Measurements from ENCODE around the gene COL1A1.
A peak's percentile ranks its signal among the peaks of the same experiment; 100 is the strongest.

Gene COL1A1

GRCh38 chr17:50170662-50171370 lies 30.6 kb downstream of the COL1A1 start:
- no peak for DNase-seq

GRCh38 chr17:50169881-50170459 lies 31.5 kb downstream of the COL1A1 start:
- no peak for DNase-seq

DNA sequence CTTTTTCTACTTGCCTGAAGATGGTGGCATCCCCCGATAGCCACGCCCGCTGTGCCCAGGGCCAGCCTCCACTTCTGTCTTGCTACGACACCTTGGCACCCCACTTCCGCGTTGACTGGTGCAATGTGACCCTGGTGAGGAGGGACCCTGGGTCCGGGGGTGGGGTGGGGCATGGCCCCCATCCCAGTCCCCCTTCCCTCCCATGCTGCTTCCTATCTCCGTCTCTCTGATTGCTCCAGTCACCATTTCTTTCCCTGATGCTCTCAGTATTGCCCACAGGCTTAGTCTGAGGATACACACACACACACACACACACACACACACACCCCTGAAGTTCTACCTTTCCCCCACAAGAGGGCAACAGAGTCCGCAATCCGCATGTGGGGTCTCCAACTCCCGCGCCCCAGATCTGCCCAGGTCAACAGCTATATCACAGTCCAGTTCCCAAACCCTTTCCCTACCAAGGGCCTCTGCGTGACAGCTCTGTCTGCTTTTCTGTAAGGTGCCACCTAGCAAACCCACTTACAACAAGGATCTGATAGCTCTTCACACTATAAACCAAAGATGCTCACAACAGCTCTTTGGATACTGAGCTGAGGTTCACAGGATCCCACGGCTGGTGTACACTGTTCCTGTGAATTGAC lies 32.2 kb downstream of the COL1A1 start:
- DNase-seq: no peak

DNA sequence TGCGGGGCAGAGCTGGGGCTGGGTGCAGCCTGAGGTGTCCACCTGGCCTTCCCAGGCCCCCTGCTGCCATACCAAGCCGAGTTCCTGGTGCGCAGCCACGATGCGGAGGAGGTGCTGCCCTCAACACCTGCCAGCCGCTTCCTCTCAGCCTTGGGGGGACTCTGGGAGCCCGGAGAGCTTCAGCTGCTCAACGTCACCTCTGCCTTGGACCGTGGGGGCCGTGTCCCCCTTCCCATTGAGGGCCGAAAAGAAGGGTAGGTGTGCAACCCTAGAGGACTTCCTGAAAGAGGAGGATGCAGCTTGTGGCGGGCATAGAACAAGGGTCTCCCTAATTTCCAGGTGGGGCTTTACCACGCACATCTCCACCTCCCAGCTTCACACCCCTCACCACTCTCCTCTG lies 33.1 kb downstream of the COL1A1 start:
- DNase-seq: no peak

DNA sequence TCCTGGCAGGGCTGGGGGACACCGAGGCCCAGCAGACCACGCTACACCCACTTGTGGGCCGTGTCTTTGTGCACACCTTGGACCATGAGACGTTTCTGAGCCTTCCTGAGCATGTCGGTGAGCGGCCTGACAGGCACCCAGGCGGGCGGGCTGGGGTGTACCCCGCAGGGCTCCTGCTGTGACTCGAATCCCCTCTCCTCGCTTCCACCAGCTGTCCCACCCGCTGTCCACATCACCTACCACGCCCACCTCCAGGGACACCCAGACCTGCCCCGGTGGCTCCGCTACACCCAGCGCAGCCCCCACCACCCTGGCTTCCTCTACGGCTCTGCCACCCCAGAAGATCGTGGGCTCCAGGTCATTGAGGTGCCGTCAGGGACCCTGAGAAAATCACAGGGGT lies 34.1 kb downstream of the COL1A1 start:
- no peak for DNase-seq

DNA sequence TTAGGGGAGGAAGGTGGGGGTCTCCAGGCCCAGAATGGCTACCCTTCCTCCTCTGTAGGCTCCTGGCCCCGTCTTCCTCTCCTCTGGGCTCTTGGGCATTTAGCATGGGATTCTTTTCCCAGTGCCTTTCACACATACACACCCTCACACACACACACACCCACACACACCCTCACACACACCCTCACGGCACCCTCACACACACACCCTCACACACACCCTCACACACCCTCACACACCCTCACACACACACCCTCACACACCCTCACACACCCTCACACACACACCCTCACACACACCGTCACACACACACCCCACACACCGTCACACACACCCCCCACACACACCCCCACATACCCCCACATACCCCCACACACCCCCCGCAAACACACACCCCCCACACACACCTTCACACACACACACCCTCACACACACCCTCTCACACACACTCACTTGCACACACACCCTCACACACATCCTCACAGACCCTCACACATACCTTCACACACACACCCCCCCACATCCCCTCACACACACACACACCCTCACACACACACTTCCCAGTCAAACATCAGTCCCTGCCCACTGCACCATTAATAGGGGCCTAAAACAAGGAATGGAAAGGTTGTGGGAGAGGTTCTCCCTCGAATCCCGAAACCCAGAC lies 34.8 kb downstream of the COL1A1 start:
- DNase-seq: no peak

DNA sequence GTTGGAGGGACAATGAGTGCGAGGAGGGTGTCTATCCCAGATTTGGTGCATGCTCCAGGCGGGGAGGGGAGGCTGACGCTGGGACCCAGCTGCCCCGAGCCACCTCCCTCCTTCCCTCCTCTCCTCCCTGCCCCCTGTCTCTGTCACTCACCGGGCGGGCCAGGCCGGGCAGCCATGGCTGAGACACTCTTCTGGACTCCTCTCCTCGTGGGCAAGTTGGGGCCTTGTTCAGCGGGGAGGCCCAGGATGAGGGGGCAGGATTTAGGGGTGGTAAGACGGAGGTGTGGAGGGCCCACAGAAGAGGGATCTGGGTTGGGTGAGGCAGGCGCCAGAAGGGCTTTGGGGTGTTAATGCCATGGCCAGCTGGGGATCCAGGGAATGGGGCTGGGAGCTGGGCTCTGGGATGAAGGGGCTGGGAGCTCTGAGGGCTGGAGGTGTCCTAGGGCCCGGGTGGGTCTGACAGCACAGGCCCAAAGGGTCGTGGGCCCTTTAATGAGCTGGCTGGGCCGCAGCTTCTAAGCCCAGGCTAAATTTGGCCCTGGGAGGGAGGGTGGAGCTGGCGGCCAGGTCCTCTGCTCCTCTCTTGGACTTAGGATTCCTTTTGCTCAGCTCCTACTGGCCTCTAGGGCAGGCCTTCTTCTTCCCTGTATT lies 35.4 kb downstream of the COL1A1 start, which contains the start of gene SGCA:
TSS of gene SGCA (plus strand) at position 139 of the 651 bp plus-strand sequence. CDS start at position 175, 36 bp downstream.
- no peak for DNase-seq

DNA sequence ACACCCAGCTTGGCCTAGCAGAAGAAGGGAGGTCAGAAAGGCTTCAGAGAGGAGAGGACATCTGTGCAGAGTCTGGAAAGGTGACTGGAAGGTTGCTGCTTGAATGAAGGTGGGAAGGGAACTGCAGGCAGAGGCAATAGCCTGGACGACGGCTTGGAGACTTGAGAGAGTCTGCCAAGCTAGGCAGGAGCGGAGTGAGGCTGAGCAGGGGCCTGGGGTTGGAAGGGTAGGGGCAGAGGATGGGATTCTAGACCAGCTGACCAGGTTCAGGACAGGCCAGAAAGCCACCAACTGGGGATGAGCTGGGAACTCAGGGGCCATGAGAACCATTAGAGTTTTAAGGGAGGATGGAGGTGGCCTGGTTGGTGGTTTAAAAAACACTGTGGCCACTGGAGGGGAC lies 36.0 kb downstream of the COL1A1 start:
- no peak for DNase-seq

GRCh38 chr17:50165066-50165465 lies 36.4 kb downstream of the COL1A1 start:
- no peak for DNase-seq

GRCh38 chr17:50164697-50164988 lies 36.8 kb downstream of the COL1A1 start:
- no peak for DNase-seq

- no peak for DNase-seq
These were observed 37.4 kb downstream of the COL1A1 start for GRCh38 chr17:50163843-50164696.

DNA sequence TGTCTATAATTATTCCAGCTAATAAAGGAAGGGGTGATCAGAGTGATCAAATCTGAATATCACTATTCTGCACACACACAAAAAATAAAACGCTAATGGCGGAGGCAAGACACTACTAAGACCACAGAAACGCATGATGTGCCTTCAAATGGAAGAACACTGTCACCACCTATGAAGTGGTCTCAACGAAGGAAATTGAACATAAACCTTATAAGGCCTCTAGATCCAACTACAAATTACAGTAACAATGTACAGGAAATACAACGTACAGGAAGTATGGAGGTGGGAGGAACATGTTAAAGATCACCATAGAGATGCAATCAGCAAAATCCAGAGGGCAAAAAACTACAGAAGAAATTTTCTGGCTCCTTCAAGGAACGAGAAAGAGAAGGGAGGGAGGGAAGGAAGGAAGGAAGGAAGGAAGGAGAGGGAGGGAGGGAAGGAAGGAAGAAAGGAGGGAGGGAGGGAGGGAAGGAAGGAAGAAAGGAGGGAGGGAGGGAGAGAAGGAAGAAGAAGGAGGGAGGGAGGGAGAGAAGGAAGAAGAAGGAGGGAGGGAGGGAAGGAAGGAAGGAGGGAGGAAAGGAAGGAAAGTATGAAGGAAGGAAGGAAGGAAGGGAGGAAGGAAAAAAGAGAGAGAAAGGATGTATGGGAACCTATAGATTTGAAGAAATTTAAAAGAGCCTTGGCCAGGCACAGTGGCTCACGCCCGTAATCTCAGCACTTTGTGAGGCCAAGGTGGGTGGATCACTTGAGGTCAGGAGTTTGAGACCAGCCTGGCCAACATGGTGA lies 38.8 kb downstream of the COL1A1 start:
- DNase-seq: no peak

- no peak for DNase-seq
These were observed 39.5 kb downstream of the COL1A1 start for GRCh38 chr17:50161911-50162288.

- DNase-seq: peak; percentile 90
These were observed 40.2 kb downstream of the COL1A1 start for GRCh38 chr17:50161023-50161910.

DNA sequence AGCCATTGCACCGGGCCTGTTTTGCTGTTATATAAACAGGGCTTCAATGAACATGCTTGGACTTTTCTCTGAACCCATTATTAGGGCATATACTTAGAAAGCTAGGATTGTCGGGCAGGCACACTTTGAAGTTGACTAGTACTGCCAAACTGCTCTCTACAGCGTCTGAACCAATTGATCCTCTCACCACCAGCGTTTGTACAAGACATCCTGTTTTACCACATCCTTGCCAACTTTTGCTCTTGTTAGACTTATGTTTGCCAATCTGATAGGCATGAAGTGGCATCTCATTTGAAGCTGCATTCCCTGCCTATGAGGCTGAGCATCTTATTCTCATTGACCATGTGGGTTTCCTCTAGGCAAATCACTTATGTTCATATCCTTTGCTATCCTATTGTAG lies 43.5 kb downstream of the COL1A1 start:
- no peak for DNase-seq

DNA sequence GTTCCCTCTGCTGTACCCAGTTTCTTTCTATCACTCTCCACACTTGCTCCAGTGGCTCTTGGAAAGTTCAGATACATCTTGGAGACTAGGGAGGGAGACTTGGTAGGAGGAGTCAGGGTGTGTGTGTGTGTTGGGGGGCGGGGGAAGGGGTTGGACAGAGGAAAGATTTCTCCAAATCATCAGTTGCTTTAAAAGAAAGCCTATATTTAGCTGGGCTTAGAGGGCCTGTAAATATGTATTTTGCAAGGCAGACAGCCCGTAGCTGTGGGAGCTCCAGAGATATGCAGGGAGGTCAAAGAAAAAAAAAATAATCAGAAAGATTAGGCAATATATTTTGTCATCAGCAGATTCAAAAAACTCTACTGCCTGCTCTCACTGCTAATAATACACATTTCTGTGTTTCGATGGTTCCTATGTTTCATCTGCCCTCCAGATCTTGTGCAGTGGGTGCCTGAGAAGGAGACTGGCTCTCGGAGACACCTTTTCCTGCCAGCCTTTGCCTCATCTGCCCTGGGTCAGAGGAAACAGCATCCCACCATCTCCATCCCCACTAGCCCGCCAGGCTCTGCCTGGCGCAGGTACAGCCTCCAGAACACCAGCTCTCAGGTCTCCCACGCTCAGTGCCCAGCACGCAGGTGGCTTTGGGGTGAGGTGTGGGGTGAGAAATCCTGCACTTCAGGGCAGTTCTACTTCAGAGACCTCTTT lies 46.2 kb downstream of the COL1A1 start:
- no peak for DNase-seq

DNA sequence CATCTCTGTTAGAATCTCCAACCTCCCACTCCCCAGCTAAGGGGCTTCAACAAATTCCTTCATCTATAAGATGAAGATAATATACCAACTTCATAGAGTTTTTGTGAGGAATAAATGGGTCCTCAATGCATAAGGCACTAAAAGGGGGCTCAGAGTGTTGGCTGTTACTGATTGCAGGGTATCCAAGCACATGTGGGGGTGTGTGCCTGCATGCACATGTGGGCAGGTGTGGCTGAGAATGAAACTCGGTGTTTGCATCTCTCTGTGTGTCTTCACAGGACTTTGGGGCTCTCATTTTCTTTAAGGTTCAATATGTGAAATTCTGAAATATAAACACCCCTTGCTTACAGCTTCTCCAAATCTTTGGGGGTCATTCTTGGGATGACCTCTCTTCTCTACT lies 46.8 kb downstream of the COL1A1 start:
- DNase-seq: no peak

- no peak for DNase-seq
These were observed 47.5 kb downstream of the COL1A1 start for GRCh38 chr17:50153650-50154575.

DNA sequence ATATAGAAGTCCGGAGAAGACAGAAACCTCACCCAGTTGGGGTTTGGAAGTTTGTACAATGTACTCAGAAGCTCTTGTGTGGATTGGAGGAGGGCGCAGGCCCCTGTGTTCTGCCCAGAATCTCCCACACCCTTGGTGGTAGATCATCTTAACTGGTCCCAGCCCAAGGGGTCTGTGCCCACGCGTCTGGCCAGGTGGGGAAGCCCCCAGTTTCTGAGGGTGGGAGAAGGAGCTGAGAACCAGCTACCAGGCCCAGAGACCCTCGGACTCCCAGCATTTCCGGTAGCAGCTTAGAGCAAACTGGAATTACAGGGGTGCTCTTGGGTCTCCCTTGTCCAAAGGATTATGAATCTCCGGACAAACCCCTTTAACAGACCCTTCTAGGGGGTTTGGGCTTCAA lies 48.7 kb downstream of the COL1A1 start:
- no peak for DNase-seq
